H9 (cell line): ENCODE data around the gene CRYGS. TPM values are rescaled to one million over a fixed set of nuclear protein-coding genes. Genes with fewer than 3 reads are reported as not detected.

ENCODE experiments used
- DNase-seq: peaks from one replicate; pipeline ENCODE4 v3.0.0-alpha.2; 2017
- H2AFZ ChIP-seq: one replicate; pipeline ENCODE4 v1.6.1; 2013; ENCODE audit warnings: mild to moderate bottlenecking, low read length, control low read depth, moderate library complexity
- H2AK5ac ChIP-seq: 2 replicates; pipeline ENCODE4 v1.6.1; 2013; ENCODE audit warnings: low read length, control low read depth, mixed read lengths; ENCODE audit not compliant: insufficient read length
- H2BK120ac ChIP-seq: one replicate; pipeline ENCODE4 v1.6.1; 2013; ENCODE audit warnings: low read depth, mild to moderate bottlenecking, low read length, control low read depth, inconsistent platforms; ENCODE audit not compliant: poor library complexity, severe bottlenecking
- H2BK12ac ChIP-seq: 2 replicates; pipeline ENCODE4 v1.6.1; 2013; ENCODE audit warnings: low read length, control low read depth, mixed read lengths, low read depth; ENCODE audit not compliant: insufficient read length
- H2BK15ac ChIP-seq: 2 replicates; pipeline ENCODE4 v1.6.1; 2013; ENCODE audit warnings: low read depth, low read length, control low read depth
- H2BK20ac ChIP-seq: one replicate; pipeline ENCODE4 v1.6.1; 2013; ENCODE audit warnings: low read depth, mild to moderate bottlenecking, low read length, control low read depth, inconsistent platforms; ENCODE audit not compliant: poor library complexity, severe bottlenecking
- H2BK5ac ChIP-seq: 2 replicates; pipeline ENCODE4 v1.6.1; 2013; ENCODE audit warnings: low read length, control low read depth, mixed read lengths; ENCODE audit not compliant: insufficient read length
- H3K14ac ChIP-seq: 2 replicates; pipeline ENCODE4 v1.6.1; 2013; ENCODE audit warnings: low read length, control low read depth; ENCODE audit not compliant: insufficient read depth
- H3K18ac ChIP-seq: 2 replicates; pipeline ENCODE4 v1.6.1; 2013; ENCODE audit warnings: low read depth, mild to moderate bottlenecking, mixed read lengths, low read length, control low read depth; ENCODE audit not compliant: insufficient read length
- H3K23ac ChIP-seq: 2 replicates; pipeline ENCODE4 v1.6.1; 2013; ENCODE audit warnings: low read length, control low read depth, mixed read lengths, low read depth; ENCODE audit not compliant: insufficient read length
- H3K23me2 ChIP-seq: 2 replicates; pipeline ENCODE4 v1.6.1; 2013; ENCODE audit warnings: low read depth, mild to moderate bottlenecking, mixed read lengths, low read length, control low read depth; ENCODE audit not compliant: insufficient read length, poor library complexity, severe bottlenecking
- H3K27ac ChIP-seq: 2 replicates; pipeline ENCODE4 v1.5.1; 2013; ENCODE audit warnings: low read length, control low read depth, mixed read lengths, low read depth; ENCODE audit not compliant: insufficient read length
- H3K27me3 ChIP-seq: 2 replicates; pipeline ENCODE4 v1.6.1; 2013; ENCODE audit warnings: low read length, control low read depth, inconsistent platforms; ENCODE audit not compliant: insufficient read depth
- H3K4ac ChIP-seq: 2 replicates; pipeline ENCODE4 v1.6.1; 2013; ENCODE audit warnings: low read depth, mild to moderate bottlenecking, control low read depth, inconsistent platforms, low read length, moderate library complexity
- H3K4me1 ChIP-seq: 2 replicates; pipeline ENCODE4 v1.6.1; 2013; ENCODE audit warnings: low read length, control low read depth, inconsistent platforms; ENCODE audit not compliant: insufficient read depth
- H3K4me2 ChIP-seq: 2 replicates; pipeline ENCODE4 v1.6.1; 2013; ENCODE audit warnings: low read length, control low read depth, mixed read lengths; ENCODE audit not compliant: insufficient read length, insufficient read depth
- H3K56ac ChIP-seq: 2 replicates; pipeline ENCODE4 v1.6.1; 2013; ENCODE audit warnings: low read depth, mild to moderate bottlenecking, mixed read lengths, low read length, control low read depth; ENCODE audit not compliant: insufficient read length
- H3K79me1 ChIP-seq: 2 replicates; pipeline ENCODE4 v1.6.1; 2013; ENCODE audit warnings: low read depth, mild to moderate bottlenecking, moderate library complexity, low read length, control low read depth, inconsistent platforms; ENCODE audit not compliant: insufficient read depth, poor library complexity, severe bottlenecking
- H3K79me2 ChIP-seq: 2 replicates; pipeline ENCODE4 v1.6.1; 2013; ENCODE audit warnings: low read length, control low read depth, inconsistent platforms; ENCODE audit not compliant: insufficient read depth
- H3K9ac ChIP-seq: 2 replicates; pipeline ENCODE4 v1.6.1; 2013; ENCODE audit warnings: low read length, control low read depth, mixed read lengths; ENCODE audit not compliant: insufficient read length; ENCODE audit errors: extremely low read depth
- H3K9me3 ChIP-seq: one replicate; pipeline ENCODE4 v1.6.1; 2013; ENCODE audit warnings: low read depth, low read length, inconsistent platforms; ENCODE audit not compliant: control insufficient read depth
- H3T11ph ChIP-seq: one replicate; pipeline ENCODE4 v1.6.1; 2013; ENCODE audit warnings: mild to moderate bottlenecking, low read length, control low read depth, inconsistent platforms
- H4K20me1 ChIP-seq: one replicate; pipeline ENCODE4 v1.6.1; 2013; ENCODE audit not compliant: control insufficient read depth, insufficient read length, insufficient read depth
- H4K5ac ChIP-seq: 2 replicates; pipeline ENCODE4 v1.6.1; 2013; ENCODE audit warnings: low read depth, mild to moderate bottlenecking, mixed read lengths, low read length, control low read depth; ENCODE audit not compliant: insufficient read length
- H4K8ac ChIP-seq: replicated peaks from 2 replicates; pipeline ENCODE4 v1.6.1; 2013; ENCODE audit warnings: low read length, control low read depth, mixed read lengths, low read depth; ENCODE audit not compliant: insufficient read length
- H4K91ac ChIP-seq: 2 replicates; pipeline ENCODE4 v1.6.1; 2013; ENCODE audit warnings: low read depth, mild to moderate bottlenecking, moderate library complexity, mixed read lengths, low read length, control low read depth; ENCODE audit not compliant: insufficient read length
- H3K27ac Mint-ChIP-seq, 3 experiments: 2 replicates in 2 of 3; 3 replicates in 1 of 3; pipeline ENCODE4 v1.8.0; 2020 to 2021; ENCODE audit warnings: mixed read lengths in 3 of 3, mild to moderate bottlenecking in 1 of 3, moderate library complexity in 1 of 3
- H3K27me3 Mint-ChIP-seq: 2 replicates; pipeline ENCODE4 v1.8.0; 2021; ENCODE audit warnings: low read depth, mild to moderate bottlenecking, moderate library complexity, mixed read lengths
- H3K36me3 Mint-ChIP-seq, 3 experiments: 2 replicates in 2 of 3; 3 replicates in 1 of 3; pipeline ENCODE4 v1.8.0; 2020 to 2021; ENCODE audit warnings: low read depth in 3 of 3, mixed read lengths in 3 of 3; ENCODE audit not compliant: insufficient read depth in 1 of 3
- H3K4me1 Mint-ChIP-seq, 2 experiments: 2 replicates each; pipeline ENCODE4 v1.8.0; 2020; ENCODE audit warnings: mixed read lengths in 2 of 2
- H3K4me3 Mint-ChIP-seq, 2 experiments: 2 replicates in 1 of 2; 3 replicates in 1 of 2; pipeline ENCODE4 v1.8.0; 2020 to 2021; ENCODE audit warnings: mild to moderate bottlenecking in 2 of 2, mixed read lengths in 2 of 2, moderate library complexity in 1 of 2
- H3K9me3 Mint-ChIP-seq, 2 experiments: 2 replicates in 1 of 2; 3 replicates in 1 of 2; pipeline ENCODE4 v1.8.0; 2020; ENCODE audit warnings: mild to moderate bottlenecking in 2 of 2, mixed read lengths in 2 of 2, moderate library complexity in 1 of 2
- CTCF ChIP-seq: fragments of 200-600 bp; sonication (generic); conservative IDR thresholded peaks from 3 replicates; pipeline ENCODE4 v1.8.0; 2021; ENCODE audit warnings: antibody characterized with exemption, mild to moderate bottlenecking
- WGBS: extraction: QIAGEN DNeasy Blood & Tissue Kit; methylation state at CpG from one replicate; pipeline ENCODE4 v1.1.7; 2013; ENCODE audit warnings: missing lambda C conversion rate, low lambda C conversion rate, mixed read lengths; ENCODE audit not compliant: insufficient read length; ENCODE audit errors: extremely low coverage; 5-methylcytosine and 5-hydroxymethylcytosine counted together
- total RNA-seq: library from RNA; stranded (reverse); gene quantifications from 2 replicates; pipeline ENCODE4 v1.2.1, GENCODE V29; 2021

CRYGS gene
- total RNA-seq, 1 experiment from 2014 or later, result 1.0 TPM

- Histone ChIP-seq H3K4me1 (no peaks in the 10 kb centered on the region), H3K27me3 (no peaks in the 10 kb centered on the region), H3K79me2 (no peaks in the 10 kb centered on the region), H3K4ac (no peak overlapping the region), H3K4me2 (no peak overlapping the region), H3K56ac (no peak overlapping the region), H3K14ac (no peak overlapping the region), H4K5ac (no peak overlapping the region), H4K8ac (no peak overlapping the region), H3K23ac (no peak overlapping the region), H3T11ph (no peak overlapping the region), H2BK5ac (no peak overlapping the region), H3K27ac (no peak overlapping the region), H2BK12ac (no peak overlapping the region), H2BK20ac (no peak overlapping the region), H3K9ac (no peak overlapping the region), H2BK120ac (no peak overlapping the region), H2AFZ (no peak overlapping the region), H3K18ac (no peak overlapping the region), H2BK15ac (no peak overlapping the region), H3K9me3 (no peaks in the 10 kb centered on the region), H4K91ac (no peak overlapping the region), H4K20me1 (no peaks in the 10 kb centered on the region), H3K23me2 (no peaks in the 10 kb centered on the region), H2AK5ac (no peak overlapping the region), H3K79me1 (no peaks in the 10 kb centered on the region)
- no CpG with 5 or more reads among the region's 5 CpGs for WGBS
- H3K27ac Mint-ChIP-seq, result no peak overlapping the region
- H3K36me3 Mint-ChIP-seq, result no peaks in the 10 kb centered on the region
- DNase-seq, result no peak
- no peaks in the 10 kb centered on the region for H3K9me3 Mint-ChIP-seq
- peaks cover 12% of the 10 kb centered on the region for H3K27me3 Mint-ChIP-seq
- no peak overlapping the region for H3K4me3 Mint-ChIP-seq
- TF ChIP-seq CTCF, result no peak
- H3K4me1 Mint-ChIP-seq, result peaks cover 0 to 3% of the 10 kb centered on the region in 2 experiments; a peak in 1 of 4 replicates
Observed at GRCh38 chr3:186520431-186520830, 23.7 kb downstream of the CRYGS start.
